Endothelial cell of umbilical vein (primary cell): ENCODE data around the gene TEX54. TPM values are rescaled to one million over a fixed set of nuclear protein-coding genes. Genes with fewer than 3 reads are reported as not detected.

Experiments
- BruUV-seq: library from RNA; stranded (reverse); fragments of 400-500 nt; replicated peaks from 2 replicates; lab custom pipeline; 2021; lab: Mats Ljungman, UMichigan
- CTCF ChIA-PET: fragments of 300-600, 350-600 bp; sonication (Branson Sonifier 250); formaldehyde crosslinking; loops from one replicate; lab custom pipeline; 2021; ENCODE audit warnings: antibody characterized with exemption, inconsistent platforms; lab: Charles Lee
- POLR2A ChIA-PET: fragments of 300-600, 350-600 bp; sonication (Branson Sonifier 250); formaldehyde crosslinking; loops from one replicate; lab custom pipeline; 2021; ENCODE audit warnings: antibody characterized with exemption, inconsistent platforms; lab: Charles Lee
- DNase-seq: peaks from one replicate; pipeline ENCODE4 v3.0.0-alpha.2; 2011; ENCODE audit warnings: low read depth, low spot score
- FAIRE-seq: peaks from 2 replicates; lab custom pipeline; 2011; peaks lifted over from hg19 to GRCh38; lab: Jason Lieb, UNC
- H2AFZ ChIP-seq: 2 replicates; pipeline ENCODE4 v1.6.0; 2012; ENCODE audit warnings: low read depth, low read length, control low read depth, inconsistent platforms
- H3K27ac ChIP-seq: 2 replicates; pipeline ENCODE4 v1.5.1; 2011; ENCODE audit warnings: low read depth, mild to moderate bottlenecking, control low read depth, low read length, moderate library complexity; ENCODE audit not compliant: insufficient read depth
- H3K27me3 ChIP-seq, 2 experiments: 2 replicates each; pipeline versions ENCODE4 v1.6.0 to v1.6.1; 2011; ENCODE audit warnings: low read length in 2 of 2, mixed read lengths in 1 of 2; ENCODE audit not compliant: control insufficient read depth in 2 of 2, insufficient read depth in 2 of 2
- H3K36me3 ChIP-seq, 2 experiments: 2 replicates in 1 of 2; 3 replicates in 1 of 2; pipeline ENCODE4 v1.5.1; 2011; ENCODE audit warnings: low read length in 2 of 2, mild to moderate bottlenecking in 1 of 2, moderate library complexity in 1 of 2; ENCODE audit not compliant: control insufficient read depth in 2 of 2, insufficient read depth in 2 of 2; ENCODE audit errors: extremely low read depth in 1 of 2
- H3K4me1 ChIP-seq: 3 replicates; pipeline ENCODE4 v1.5.1; 2011; ENCODE audit warnings: mild to moderate bottlenecking, low read length; ENCODE audit not compliant: control insufficient read depth, insufficient read depth; ENCODE audit errors: extremely low read depth
- H3K4me2 ChIP-seq: 2 replicates; pipeline ENCODE4 v1.6.1; 2011; ENCODE audit warnings: low read length, control low read depth, mixed read lengths; ENCODE audit not compliant: insufficient read depth
- H3K4me3 ChIP-seq, 3 experiments: fragments of 200-600 bp in 1 of 3; sonication (generic), shearing (Covaris generic) in 1 of 3; replicated peaks in 1 of 3; 2 replicates each; pipeline ENCODE4 v1.5.1; 2011 to 2016; ENCODE audit warnings: control low read depth in 3 of 3, low read length in 3 of 3, mild to moderate bottlenecking in 2 of 3, inconsistent platforms in 1 of 3, low read depth in 1 of 3, moderate library complexity in 1 of 3; ENCODE audit not compliant: insufficient read depth in 1 of 3
- H3K79me2 ChIP-seq: 2 replicates; pipeline ENCODE4 v1.6.0; 2012; ENCODE audit warnings: low read length, inconsistent platforms; ENCODE audit not compliant: control insufficient read depth, insufficient read depth
- H3K9ac ChIP-seq: replicated peaks from 2 replicates; pipeline ENCODE3; 2011; ENCODE audit warnings: low read length, control low read depth; ENCODE audit not compliant: insufficient read depth; ENCODE audit errors: extremely low read depth
- H3K9me1 ChIP-seq: replicated peaks from 3 replicates; pipeline ENCODE4 v1.6.0; 2011; ENCODE audit warnings: mild to moderate bottlenecking, low read length; ENCODE audit not compliant: control insufficient read depth, insufficient read depth; ENCODE audit errors: extremely low read depth
- H3K9me3 ChIP-seq: replicated peaks from 2 replicates; pipeline ENCODE4 v1.5.1; 2012; ENCODE audit warnings: low read length, inconsistent platforms; ENCODE audit not compliant: control insufficient read depth, insufficient read depth
- H4K20me1 ChIP-seq: replicated peaks from 2 replicates; pipeline ENCODE3; 2011; ENCODE audit warnings: mild to moderate bottlenecking, low read length; ENCODE audit not compliant: control insufficient read depth, insufficient read depth; ENCODE audit errors: extremely low read depth
- EZH2 ChIP-seq: IDR thresholded peaks from 2 replicates; pipeline ENCODE4 v1.6.1; 2012; ENCODE audit warnings: borderline replicate concordance, low read depth, mild to moderate bottlenecking, moderate library complexity, low read length, inconsistent platforms; ENCODE audit not compliant: severe bottlenecking
- FOS ChIP-seq: IDR thresholded peaks from 2 replicates; pipeline ENCODE4 v1.6.1; 2011; ENCODE audit warnings: mild to moderate bottlenecking, low read length, moderate library complexity, borderline replicate concordance; ENCODE audit not compliant: insufficient read depth
- GATA2 ChIP-seq: IDR thresholded peaks from 2 replicates; pipeline ENCODE4 v1.7.0; 2011; ENCODE audit warnings: low read depth, mild to moderate bottlenecking, moderate library complexity, mixed read lengths, low read length; ENCODE audit not compliant: insufficient read length, insufficient read depth
- JUN ChIP-seq: IDR thresholded peaks from 2 replicates; pipeline ENCODE4 v1.6.1; 2011; ENCODE audit warnings: borderline replicate concordance, low read depth; ENCODE audit not compliant: insufficient read length, insufficient read depth
- MYC ChIP-seq: IDR thresholded peaks from one replicate; pipeline ENCODE4 v1.6.1; 2011; ENCODE audit warnings: mild to moderate bottlenecking, low read depth, low read length
- POLR2A ChIP-seq: IDR thresholded peaks from 2 replicates; pipeline ENCODE4 v1.6.1; 2012; ENCODE audit warnings: low read depth, mild to moderate bottlenecking, control low read depth, low read length
- POLR2AphosphoS5 ChIP-seq: IDR thresholded peaks from 2 replicates; pipeline ENCODE4 v1.6.1; 2012; ENCODE audit warnings: low read depth, mild to moderate bottlenecking, control low read depth, low read length, moderate library complexity; ENCODE audit not compliant: insufficient read depth
- dilution Hi-C: fragments of 300-500 bp; cut with MboI; formaldehyde crosslinking; loops from one replicate; pipeline ENCODE4 v1.15.0; 2019; ENCODE audit warnings: low sequenced_read_pairs; ENCODE audit not compliant: extremely low pct_ligation_motif_present
- intact Hi-C: fragments of 100-400 bp; cut with micrococcal nuclease; formaldehyde crosslinking; loops from one replicate; pipeline ENCODE4 v1.10.0; 2022
- polyA plus RNA-seq, 4 experiments: library from polyadenylated mRNA; depleted of rRNA in 3 of 4; stranded (reverse) in 3 of 4; unstranded in 1 of 4; fragments of >200 nt; gene quantifications; 2 replicates each; pipeline versions ENCODE4 v1.2.1 to v1.2.3, GENCODE V29; 2011 to 2012; ENCODE audit warnings: missing spikeins in 1 of 4
- total RNA-seq: library from RNA; stranded (reverse); gene quantifications from 2 replicates; pipeline ENCODE4 v1.2.3, GENCODE V29; 2021
- TF ChIP-seq, protein P1 (sequence below), 2 donors: IDR thresholded peaks; 1 replicate in 1 of 2; 2 replicates in 1 of 2; pipeline ENCODE4 v1.5.1; 2011; ENCODE audit warnings: low read length in 2 of 2, mild to moderate bottlenecking in 2 of 2, moderate library complexity in 2 of 2, control low read depth in 1 of 2, inconsistent platforms in 1 of 2, low read depth in 1 of 2; ENCODE audit not compliant: insufficient read depth in 1 of 2; ENCODE audit errors: extremely low read depth in 1 of 2
- TF ChIP-seq, protein P2 (sequence below): IDR thresholded peaks from 2 replicates; pipeline ENCODE4 v1.6.1; 2011; ENCODE audit not compliant: insufficient read depth, insufficient read length

Gene TEX54
- total and polyA plus RNA-seq, 2 donors (not counting 3 experiments of a cell fraction or from before 2014, with no cell fraction given), result not detected

DNA sequence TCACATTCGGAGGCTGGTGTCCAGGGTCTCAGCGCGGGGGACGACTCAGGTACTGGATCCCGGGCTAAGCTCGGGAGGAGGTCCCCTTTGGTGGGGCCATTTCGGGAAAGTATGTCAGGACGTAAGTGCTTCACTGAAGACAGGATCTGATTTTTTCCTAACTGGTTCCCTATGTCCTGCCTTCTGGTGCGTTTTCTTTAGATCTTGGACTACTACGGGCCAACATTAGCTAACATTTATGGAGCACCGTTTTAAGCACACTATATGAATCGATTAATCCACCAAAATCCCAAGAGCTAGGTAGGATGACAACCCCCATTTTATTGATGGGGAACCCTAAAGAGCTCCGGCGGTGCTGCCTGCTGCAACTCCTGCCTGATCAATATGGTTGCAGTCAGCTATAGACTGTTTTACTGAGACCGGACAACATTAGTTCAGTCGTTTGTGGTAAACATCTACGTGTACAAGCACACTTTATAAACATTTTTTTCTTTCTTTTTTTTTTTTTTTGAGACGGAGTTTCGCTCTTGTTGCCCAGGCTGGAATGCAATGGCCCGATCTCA is 23.8 kb upstream of the TEX54 start:
- FAIRE-seq (peak; percentile 53), DNase-seq (no peak)
- Histone ChIP-seq H3K79me2 (peaks cover 54% of the 10 kb centered on the region), H3K27ac (peak overlapping the region; percentile 54), H3K9ac (peak overlapping the region; percentile 71), H3K9me3 (no peaks in the 10 kb centered on the region), H3K4me1 (peaks cover 24% of the 10 kb centered on the region), H4K20me1 (peaks cover 10% of the 10 kb centered on the region), H3K4me3 (peak overlapping the region; percentile 1 to 63 (median 61)), H3K4me2 (peak overlapping the region; percentile 71), H3K9me1 (no peaks in the 10 kb centered on the region), H2AFZ (peak overlapping the region; percentile 47), H3K27me3 (no peaks in the 10 kb centered on the region), H3K36me3 (peaks cover 12 to 29% of the 10 kb centered on the region in 2 experiments)
- BruUV-seq, result TSS peak; percentile 92
- ChIA-PET CTCF (interaction anchor here (1.4 to 3.3 kb wide), 3 partner anchors 25 to 462 kb away, joined by 3 to 26 read pairs (median 20); partner anchors contain the start of genes SLC3A2 and TMEM179B), POLR2A (interaction anchor here (0.6 to 9.3 kb wide), 15 partner anchors 8 to 192 kb away, joined by 3 to 186 read pairs (median 5); partner anchors contain the start of genes C11orf98, CSKMT, HNRNPUL2 and SLC3A2)
- intact Hi-C loops (no loop called here), dilution Hi-C loops (no loop called here)
- no peak for TF ChIP-seq POLR2A
- TF ChIP-seq MYC, result no peak
- TF ChIP-seq JUN, result no peak
- no peak for TF ChIP-seq FOS

DNA sequence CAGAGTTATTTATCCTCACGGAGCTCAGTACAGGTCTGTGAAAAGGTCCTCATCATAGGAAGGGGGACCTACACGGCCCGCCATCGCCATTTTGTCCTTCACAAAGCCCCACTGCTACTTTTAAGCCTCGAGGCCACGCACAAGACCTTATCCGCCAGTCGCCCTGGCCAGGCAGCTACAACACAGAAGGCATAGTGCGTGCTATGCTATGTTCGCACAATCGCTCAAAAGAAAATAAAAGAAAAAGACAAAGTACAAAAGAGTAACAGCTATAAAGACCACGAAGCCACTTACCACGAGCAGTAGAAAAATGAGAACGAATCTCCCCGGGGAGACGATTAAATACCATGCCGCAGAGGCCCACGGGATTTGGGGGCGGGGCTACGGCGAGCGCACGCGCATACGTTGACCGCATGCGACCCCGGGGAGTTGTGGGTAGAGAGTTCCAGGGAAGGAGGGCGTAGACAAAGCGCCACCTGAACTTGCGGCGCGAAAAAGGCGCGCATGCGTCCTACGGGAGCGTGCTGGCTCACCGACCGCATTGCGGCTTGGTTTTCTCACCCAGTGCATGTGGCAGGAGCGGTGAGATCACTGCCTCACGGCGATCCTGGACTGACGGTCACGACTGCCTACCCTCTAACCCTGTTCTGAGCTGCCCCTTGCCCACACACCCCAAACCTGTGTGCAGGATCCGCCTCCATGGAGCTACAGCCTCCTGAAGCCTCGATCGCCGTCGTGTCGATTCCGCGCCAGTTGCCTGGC is 23.1 kb upstream of the TEX54 start:
- H3K79me2 ChIP-seq, result peaks cover 52% of the 10 kb centered on the region
- DNase-seq (peak; percentile 98), FAIRE-seq (peak; percentile 97)
- POLR2A ChIA-PET, result interaction anchor here (0.6 to 9.3 kb wide), 18 partner anchors 8 to 389 kb away, joined by 3 to 186 read pairs (median 5); partner anchors contain the start of genes HNRNPUL2, SLC3A2, STX5 and TAF6L
- no TSS peak for BruUV-seq
- peak overlapping the region; percentile 92 for H3K9ac ChIP-seq
- H3K4me2 ChIP-seq, result peak overlapping the region; percentile 91
- peaks cover 10% of the 10 kb centered on the region for H4K20me1 ChIP-seq
- peak overlapping the region; percentile 61 to 94 (median 87) for H3K4me3 ChIP-seq
- CTCF ChIA-PET, result interaction anchor here (1.4 to 3.3 kb wide), 3 partner anchors 25 to 461 kb away, joined by 3 to 26 read pairs (median 20); partner anchors contain the start of genes SLC3A2 and TMEM179B
- peaks cover 12 to 29% of the 10 kb centered on the region in 2 experiments for H3K36me3 ChIP-seq
- peak overlapping the region; percentile 47 for H2AFZ ChIP-seq
- dilution Hi-C loops (no loop called here), intact Hi-C loops (loop anchor here (1.0 kb wide), 2 partner anchors 14 to 26 kb away; no protein-coding TSS in a partner anchor)
- TF ChIP-seq POLR2AphosphoS5 (peak; percentile 100), EZH2 (no peak), POLR2A (peak; percentile 100), JUN (no peak), GATA2 (no peak), FOS (no peak), MYC (peak; percentile 97)
- TF ChIP-seq, protein P1, sequence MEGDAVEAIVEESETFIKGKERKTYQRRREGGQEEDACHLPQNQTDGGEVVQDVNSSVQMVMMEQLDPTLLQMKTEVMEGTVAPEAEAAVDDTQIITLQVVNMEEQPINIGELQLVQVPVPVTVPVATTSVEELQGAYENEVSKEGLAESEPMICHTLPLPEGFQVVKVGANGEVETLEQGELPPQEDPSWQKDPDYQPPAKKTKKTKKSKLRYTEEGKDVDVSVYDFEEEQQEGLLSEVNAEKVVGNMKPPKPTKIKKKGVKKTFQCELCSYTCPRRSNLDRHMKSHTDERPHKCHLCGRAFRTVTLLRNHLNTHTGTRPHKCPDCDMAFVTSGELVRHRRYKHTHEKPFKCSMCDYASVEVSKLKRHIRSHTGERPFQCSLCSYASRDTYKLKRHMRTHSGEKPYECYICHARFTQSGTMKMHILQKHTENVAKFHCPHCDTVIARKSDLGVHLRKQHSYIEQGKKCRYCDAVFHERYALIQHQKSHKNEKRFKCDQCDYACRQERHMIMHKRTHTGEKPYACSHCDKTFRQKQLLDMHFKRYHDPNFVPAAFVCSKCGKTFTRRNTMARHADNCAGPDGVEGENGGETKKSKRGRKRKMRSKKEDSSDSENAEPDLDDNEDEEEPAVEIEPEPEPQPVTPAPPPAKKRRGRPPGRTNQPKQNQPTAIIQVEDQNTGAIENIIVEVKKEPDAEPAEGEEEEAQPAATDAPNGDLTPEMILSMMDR (IDR thresholded peaks at IDR 0.05; ENCODE audit: extremely low read depth in 1 of 2, insufficient read depth in 1 of 2, low read depth in 1 of 2, low read length in 2 of 2), result no peak
- TF ChIP-seq, protein P2, sequence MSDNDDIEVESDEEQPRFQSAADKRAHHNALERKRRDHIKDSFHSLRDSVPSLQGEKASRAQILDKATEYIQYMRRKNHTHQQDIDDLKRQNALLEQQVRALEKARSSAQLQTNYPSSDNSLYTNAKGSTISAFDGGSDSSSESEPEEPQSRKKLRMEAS, result peak; percentile 84
- H3K27me3 ChIP-seq, result no peaks in the 10 kb centered on the region
- peaks cover 24% of the 10 kb centered on the region for H3K4me1 ChIP-seq
- H3K27ac ChIP-seq, result peak overlapping the region; percentile 54
- no peaks in the 10 kb centered on the region for H3K9me1 ChIP-seq
- no peaks in the 10 kb centered on the region for H3K9me3 ChIP-seq
